ENCODE measurements around the gene GLOD4.
A peak's percentile ranks its signal among the peaks of the same experiment; 100 is the strongest.
"Not testable (repeated sequence)": the region's sequence is repeated elsewhere in the genome, so short reads cannot be mapped to it uniquely, and the experiment has no call there.

Gene GLOD4

GRCh38 chr17:801660-802059 is 19.6 kb upstream of the GLOD4 start:
- DNase-seq: no peak

DNA sequence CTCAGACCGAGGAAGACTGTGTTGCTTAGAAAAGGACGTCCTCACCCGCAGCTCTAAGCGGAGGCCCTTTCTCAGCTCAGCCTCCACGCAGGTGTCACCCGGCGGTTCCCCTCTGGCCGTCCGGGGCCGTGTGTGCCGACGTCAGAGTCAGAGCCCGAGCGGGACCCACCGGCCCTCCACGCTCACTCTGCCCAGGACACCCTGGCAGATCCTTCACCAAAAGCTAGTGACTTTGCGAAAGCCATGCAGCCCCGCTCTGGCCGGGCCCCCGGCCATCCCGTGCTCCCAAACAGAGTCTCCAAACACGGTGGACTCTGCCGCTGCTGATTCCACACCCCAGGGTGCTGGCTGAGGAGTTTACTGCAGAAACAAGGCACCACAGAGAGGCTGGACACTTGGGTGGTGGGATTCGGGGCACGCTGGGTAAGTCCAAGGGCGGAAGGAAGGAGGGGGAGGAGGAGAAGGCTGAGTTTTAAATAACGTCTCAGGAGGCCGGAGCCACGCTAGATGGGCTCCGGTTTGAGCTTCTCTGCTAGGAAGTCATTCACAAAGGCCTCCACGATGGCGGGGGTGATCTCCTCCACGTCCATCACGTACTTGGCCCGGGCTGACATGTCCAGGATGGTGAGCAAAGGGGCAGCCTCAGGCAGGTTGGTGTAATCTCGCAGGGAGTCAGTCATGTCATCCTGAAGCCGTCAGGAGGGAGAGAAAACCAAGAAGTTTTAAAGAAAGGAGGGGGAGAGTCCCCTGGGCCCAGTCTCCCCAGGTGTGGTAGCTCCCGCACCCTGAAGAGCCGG is 18.6 kb upstream of the GLOD4 start:
- DNase-seq: no peak

DNA sequence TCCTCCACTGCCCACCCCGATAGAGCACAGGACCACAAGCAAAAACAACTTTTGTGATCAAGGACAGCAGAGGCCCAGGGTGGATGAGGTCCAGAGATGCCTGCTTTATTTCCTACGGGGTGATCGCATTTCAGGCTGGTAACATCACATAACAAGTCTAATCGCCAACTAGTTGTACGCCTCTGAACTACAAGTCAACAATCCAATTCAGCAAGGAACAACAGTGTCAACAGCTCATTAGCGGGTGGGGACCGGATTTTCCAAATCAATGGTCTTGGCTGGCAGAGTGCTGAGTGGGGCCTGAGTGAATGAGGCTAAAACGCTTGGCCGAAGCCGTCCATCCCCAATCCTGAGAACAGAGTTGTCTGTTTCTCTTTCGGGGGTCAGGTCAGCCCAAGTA is 17.2 kb upstream of the GLOD4 start:
- no peak for DNase-seq

GRCh38 chr17:798246-798645 is 16.2 kb upstream of the GLOD4 start:
- no peak for DNase-seq

GRCh38 chr17:797236-797840 is 15.3 kb upstream of the GLOD4 start:
- DNase-seq: no peak

GRCh38 chr17:796609-797008 is 14.5 kb upstream of the GLOD4 start:
- no peak for DNase-seq

GRCh38 chr17:795721-796120 is 13.6 kb upstream of the GLOD4 start:
- no peak for DNase-seq

GRCh38 chr17:795276-795675 is 13.2 kb upstream of the GLOD4 start:
- DNase-seq: no peak

DNA sequence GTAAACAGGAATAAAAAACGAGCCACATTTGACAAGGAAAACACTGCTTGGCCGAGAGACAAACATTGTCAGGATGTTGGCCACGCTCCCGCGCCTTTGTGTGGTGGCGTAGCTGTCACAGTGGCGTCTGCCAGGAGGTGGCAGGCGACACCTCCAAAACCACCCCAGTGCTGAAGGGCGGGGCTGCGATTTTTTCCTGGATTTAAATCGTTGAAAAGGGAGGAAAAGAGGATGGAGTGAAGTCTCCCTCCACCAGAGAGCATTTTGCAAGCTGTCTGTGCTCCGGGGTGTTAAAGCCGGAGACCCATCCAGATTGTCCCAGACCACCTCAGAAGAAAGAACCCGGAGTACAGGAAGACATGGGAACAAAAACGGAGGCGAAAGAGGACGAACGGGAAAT is 12.8 kb upstream of the GLOD4 start:
- DNase-seq: peak; percentile 63

DNA sequence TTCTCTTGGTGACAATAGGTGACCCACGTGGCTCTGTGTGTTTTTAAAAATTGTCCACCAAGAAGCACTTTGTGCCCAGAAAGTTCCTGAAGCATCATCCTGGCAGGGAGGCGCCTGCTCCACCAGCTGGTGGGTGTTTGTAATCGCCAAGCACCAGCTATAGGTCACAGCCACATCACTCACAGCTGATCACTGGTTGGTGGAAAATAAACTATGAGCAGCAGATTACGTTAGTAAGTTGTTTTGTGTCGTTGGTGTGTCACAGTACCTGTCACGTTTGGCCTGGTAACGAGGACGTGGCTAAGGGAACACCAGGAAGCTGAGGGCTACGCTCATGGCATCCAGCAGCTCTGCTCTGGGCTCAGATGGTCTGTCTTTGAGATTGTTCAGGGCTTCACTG is 10.2 kb upstream of the GLOD4 start:
- no peak for DNase-seq

- DNase-seq: no peak
Measured at GRCh38 chr17:791829-792228, 9.7 kb upstream of the GLOD4 start.

DNA sequence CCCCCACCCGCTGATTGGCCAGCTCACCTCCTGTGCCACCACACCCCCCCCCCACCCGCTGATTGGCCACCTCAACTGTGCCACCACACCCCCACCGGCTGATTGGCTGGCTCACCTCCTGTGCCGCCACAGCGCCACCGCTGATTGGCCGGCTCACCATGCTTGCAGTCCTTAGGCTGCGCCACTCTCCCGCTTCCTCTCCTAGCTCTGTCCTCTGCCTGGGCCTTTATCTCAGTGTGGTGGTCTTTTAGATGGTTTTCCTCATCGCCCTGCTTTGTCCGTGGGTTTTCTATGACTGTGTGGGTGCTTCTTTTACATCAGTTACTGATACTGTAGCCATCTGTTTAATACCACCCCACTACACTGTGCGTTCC is 8.8 kb upstream of the GLOD4 start:
- not testable (repeated sequence) for DNase-seq

GRCh38 chr17:789931-790873 is 8.1 kb upstream of the GLOD4 start:
- not testable (repeated sequence) for DNase-seq

DNA sequence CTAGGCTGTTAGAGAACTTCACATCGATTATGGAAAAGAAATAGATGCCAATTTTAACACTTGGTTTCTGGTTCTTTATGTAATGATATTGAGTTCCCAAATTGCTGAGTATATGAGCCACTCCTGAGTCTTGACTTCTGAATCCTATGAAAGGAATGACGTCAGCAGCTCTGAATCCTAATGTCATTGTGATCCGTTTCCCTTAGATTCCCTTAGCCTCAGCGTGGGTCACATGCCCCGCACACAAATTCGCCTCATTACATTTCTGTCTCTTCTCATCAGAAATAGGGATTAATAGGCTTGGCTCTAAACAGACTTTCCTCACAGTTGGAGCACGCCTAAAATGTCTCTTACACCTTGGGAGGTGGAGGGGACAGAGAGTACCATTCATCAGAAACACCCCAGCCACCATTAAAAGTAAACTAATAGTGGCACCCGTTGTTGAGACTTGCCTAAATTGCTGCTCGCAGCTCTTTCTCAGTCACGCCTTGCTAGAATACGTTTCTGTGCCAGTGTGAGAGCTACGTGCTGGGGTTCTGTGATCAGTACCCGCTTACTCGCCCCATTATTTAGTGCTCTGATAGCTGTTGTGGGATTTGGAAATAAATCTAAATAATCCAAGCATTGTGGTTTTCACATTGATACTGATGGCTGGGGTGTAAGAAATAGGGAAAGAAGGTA is 7.2 kb upstream of the GLOD4 start:
- DNase-seq: no peak

DNA sequence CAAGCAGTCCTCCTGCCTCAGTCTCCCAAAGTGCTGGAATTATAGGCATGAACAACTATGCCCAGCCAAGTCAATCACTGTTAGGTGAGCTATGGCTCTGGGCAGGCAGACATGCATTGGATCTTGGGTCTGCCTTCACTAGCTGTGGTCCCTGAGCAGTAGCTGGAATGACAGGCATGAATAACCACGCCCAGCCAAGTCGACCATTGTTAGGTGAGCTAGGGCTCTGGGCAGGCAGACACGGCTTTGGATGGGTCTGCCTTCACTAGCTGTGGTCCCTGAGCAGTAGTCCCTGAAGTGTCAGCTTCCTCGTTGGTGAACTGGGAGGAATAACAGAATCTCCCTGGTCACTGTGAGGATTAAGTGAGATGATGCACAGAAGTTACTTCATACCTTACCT is 6.5 kb upstream of the GLOD4 start:
- DNase-seq: no peak

- no peak for DNase-seq
Measured at GRCh38 chr17:787641-788221, 5.7 kb upstream of the GLOD4 start.

DNA sequence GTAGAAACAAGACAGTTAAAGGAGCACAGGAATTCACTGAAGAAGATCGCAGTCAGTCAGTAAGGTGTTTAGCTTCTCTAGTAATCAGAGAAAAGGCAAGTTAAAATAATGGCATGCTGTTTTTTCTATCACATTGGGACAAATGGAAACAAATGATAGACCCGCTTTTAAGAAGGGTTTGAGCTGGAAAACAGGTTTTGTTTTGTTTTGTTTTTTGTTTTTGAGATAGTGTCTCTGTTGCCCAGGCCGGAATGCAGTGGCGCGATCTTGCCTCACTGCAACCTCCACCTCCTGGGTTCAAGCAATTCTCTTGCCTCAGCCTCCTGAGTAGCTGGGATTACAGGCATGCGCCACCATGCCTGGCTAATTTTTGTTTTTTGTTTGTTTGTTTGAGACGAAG is 3.8 kb upstream of the GLOD4 start:
- not testable (repeated sequence) for DNase-seq

DNA sequence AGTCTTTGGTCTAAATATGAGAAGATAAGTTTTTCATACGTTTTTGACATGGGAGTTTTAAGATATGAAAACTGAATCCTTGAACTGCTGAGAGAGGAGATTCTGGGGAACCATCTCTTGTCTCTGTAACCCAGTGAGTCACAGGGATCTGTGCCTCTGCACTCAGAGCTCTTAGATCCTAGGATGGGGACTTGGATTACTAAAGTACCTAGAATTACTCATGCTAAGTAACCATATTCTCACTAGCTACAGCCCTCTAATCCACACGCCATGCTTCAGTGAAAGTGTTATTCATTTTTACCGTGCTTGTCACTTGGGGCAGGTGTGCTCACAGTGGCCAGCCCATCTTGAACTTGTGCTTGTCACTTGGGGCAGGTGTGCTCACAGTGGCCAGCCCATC is 2.1 kb upstream of the GLOD4 start:
- no peak for DNase-seq

GRCh38 chr17:778096-778495 is 4.0 kb downstream of the GLOD4 start:
- DNase-seq: no peak

- DNase-seq: no peak
Measured at GRCh38 chr17:774313-774584, 7.8 kb downstream of the GLOD4 start.

GRCh38 chr17:773467-774312 is 8.4 kb downstream of the GLOD4 start:
- DNase-seq: peak; percentile 31

- no peak for DNase-seq
Measured at GRCh38 chr17:773016-773415, 9.1 kb downstream of the GLOD4 start.
